ENCODE results near the gene DNAJB7.

DNA sequence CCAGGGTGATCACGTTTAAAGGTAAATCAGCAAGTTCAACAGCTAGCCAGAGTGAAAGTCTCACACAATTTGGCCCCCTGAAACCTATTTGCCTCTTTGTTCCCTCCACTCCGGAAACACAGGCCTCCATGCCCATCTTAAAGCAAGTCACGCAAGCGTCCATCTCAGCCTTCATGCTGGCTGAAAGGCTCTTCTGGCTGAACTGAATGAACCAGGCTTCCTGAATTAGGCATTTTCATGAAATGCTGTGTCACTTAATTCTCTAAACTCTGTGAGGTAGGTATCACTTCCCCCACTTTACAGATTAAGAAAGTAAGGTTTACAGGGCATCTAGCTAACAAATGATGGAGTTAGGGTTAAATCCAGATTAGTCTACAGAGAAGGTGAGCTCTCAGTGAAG lies 44.2 kb downstream of the DNAJB7 start:
- TF ChIP-seq CTCF (IDR thresholded peaks at IDR 0.05), result no peak
- no peak for TF ChIP-seq POLR2A (IDR thresholded peaks at IDR 0.05)

Measured in thyroid gland (tissue), 4 donors.